Upper lobe of right lung (tissue), 1 donor: ENCODE measurements around the gene WDR1. TPM values are rescaled to one million over a fixed set of nuclear protein-coding genes. Genes with fewer than 3 reads are reported as not detected.
A peak's percentile ranks its signal among the peaks of the same experiment; 100 is the strongest.

Source experiments
- ATAC-seq: fragments of 200-7000 bp; cut with Tn5 transposase; one replicate; pipeline ENCODE4 v1.9.1; 2020; ENCODE audit warnings: mild to moderate bottlenecking, moderate library complexity
- DNase-seq: peaks from one replicate; pipeline ENCODE4 v3.0.0-alpha.2; 2020
- H3K27ac ChIP-seq: fragments of 200-600 bp; one replicate; pipeline ENCODE4 v1.8.0; 2022
- H3K27me3 ChIP-seq: fragments of 200-600 bp; one replicate; pipeline ENCODE4 v1.8.0; 2022; ENCODE audit warnings: mild to moderate bottlenecking
- H3K36me3 ChIP-seq: fragments of 200-600 bp; one replicate; pipeline ENCODE4 v1.8.0; 2022
- H3K4me1 ChIP-seq: fragments of 200-600 bp; one replicate; pipeline ENCODE4 v1.8.0; 2022
- H3K4me3 ChIP-seq: fragments of 200-600 bp; one replicate; pipeline ENCODE4 v1.8.0; 2022; ENCODE audit warnings: mild to moderate bottlenecking
- H3K9me3 ChIP-seq: fragments of 200-600 bp; one replicate; pipeline ENCODE4 v1.8.0; 2022
- CTCF ChIP-seq: fragments of 200-600 bp; IDR thresholded peaks from one replicate; pipeline ENCODE4 v1.8.0; 2022; ENCODE audit warnings: antibody characterized with exemption
- intact Hi-C: fragments of 100-400 bp; cut with DNase I; formaldehyde crosslinking; loops from one replicate; pipeline ENCODE4 v1.11.0; 2022
- total RNA-seq: library from RNA; stranded (reverse); fragmentation: NEBNext Ultra II Directional; extraction: Animal tissue kit (Norgen Biotek cat#: 25700); gene quantifications from one replicate; pipeline ENCODE4 v1.2.1, GENCODE V29; 2021
- donor health status: DM: no; HTN: yes; CAD: no; lungs with severe emphysema.

The WDR1 gene
- total RNA-seq, 1 donor from 2014 or later: 234 TPM

DNA sequence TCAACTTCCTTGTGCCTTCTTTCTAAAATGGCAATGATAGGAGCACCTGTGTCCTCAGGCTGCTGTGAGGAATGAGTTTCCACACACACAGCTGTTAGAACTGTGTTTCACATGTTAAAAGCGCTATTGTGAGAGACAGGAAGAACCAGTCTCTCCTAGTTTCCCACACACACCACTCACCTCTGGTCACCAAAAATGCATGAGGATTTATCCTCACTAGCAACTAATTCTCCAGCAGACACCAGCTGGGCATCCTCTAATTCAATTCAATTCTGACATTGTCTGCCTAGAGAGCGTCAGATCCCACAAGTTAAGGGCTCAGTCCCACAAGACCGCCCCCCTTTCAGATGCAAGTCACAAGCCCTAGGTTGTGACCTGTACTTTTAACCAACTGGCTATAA lies 66.3 kb downstream of the WDR1 start:
- Histone ChIP-seq H3K4me1 (no peaks in the 10 kb centered on the region), H3K27me3 (no peaks in the 10 kb centered on the region), H3K27ac (no peak overlapping the region), H3K36me3 (no peaks in the 10 kb centered on the region), H3K9me3 (no peaks in the 10 kb centered on the region), H3K4me3 (no peak overlapping the region)
- no peak for DNase-seq
- no peak for TF ChIP-seq CTCF
- no peak for ATAC-seq
- intact Hi-C loops: no loop called here

DNA sequence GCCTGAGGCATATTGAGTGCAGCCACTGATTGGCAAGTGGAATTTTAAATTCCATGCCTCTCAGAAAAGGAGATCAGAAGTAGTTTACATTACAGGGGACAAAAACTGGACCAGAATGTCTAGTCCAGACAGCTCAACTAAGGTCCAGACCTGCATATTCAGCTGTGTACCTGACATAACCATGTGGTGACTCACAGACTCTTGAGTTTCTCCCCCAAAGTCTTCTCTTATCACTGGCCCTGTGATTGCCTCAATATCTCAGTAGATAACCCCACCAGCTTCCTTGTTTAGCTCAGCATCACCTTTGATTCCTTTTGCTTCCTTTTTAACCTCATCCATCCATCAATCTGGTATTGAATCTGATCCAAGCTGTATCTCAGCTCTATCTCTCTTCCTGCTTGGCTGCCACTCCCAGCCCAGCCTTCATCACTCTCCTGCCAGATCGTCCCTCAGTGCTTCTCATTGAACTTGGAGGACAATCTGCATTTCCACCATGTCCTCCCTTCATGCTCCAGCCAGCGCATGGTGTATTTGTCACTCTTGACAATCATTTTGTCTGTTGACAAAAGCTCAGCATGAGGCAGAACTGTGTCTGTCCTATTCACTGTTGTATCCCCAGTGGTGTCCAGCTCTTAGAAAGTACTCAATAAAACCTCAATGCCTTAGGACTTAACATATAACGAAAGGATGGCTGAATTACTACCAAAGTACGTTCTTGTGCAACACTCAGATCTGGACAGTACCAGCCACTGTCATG lies 67.5 kb downstream of the WDR1 start:
- no peak for TF ChIP-seq CTCF
- Histone ChIP-seq H3K9me3 (no peaks in the 10 kb centered on the region), H3K4me1 (no peaks in the 10 kb centered on the region), H3K27me3 (no peaks in the 10 kb centered on the region), H3K4me3 (no peak overlapping the region), H3K36me3 (no peaks in the 10 kb centered on the region), H3K27ac (no peak overlapping the region)
- DNase-seq (no peak), ATAC-seq (no peak)
- intact Hi-C loops: no loop called here

DNA sequence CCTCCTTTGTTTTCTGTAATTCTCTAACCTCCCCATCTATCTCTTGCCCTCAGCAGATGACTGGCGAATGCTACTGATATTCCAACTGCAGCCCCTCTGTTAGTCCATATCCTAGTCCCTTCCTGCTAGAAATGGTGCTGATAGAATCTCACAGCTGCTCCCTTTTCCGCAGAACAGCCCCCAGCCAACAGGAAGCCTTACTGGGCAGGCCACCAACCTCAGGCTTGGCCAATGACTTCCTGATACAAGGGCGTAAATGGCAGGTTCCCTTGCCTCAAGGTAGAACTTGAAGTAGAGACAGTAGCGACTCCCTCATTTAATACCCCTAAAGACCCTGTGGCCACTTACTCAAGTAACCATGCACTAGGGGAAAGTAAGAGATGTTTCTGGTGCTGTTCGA lies 68.6 kb downstream of the WDR1 start:
- Histone ChIP-seq H3K27ac (no peak overlapping the region), H3K36me3 (no peaks in the 10 kb centered on the region), H3K4me3 (no peak overlapping the region), H3K4me1 (no peaks in the 10 kb centered on the region), H3K9me3 (no peaks in the 10 kb centered on the region), H3K27me3 (no peaks in the 10 kb centered on the region)
- no peak for TF ChIP-seq CTCF
- ATAC-seq (peak; percentile 20), DNase-seq (no peak)
- intact Hi-C loops: no loop called here

GRCh38 chr4:10046471-10046870 lies 70.1 kb downstream of the WDR1 start:
- Histone ChIP-seq H3K27ac (no peak overlapping the region), H3K27me3 (no peaks in the 10 kb centered on the region), H3K9me3 (no peaks in the 10 kb centered on the region), H3K36me3 (no peaks in the 10 kb centered on the region), H3K4me1 (no peaks in the 10 kb centered on the region), H3K4me3 (no peak overlapping the region)
- DNase-seq (no peak), ATAC-seq (no peak)
- no peak for TF ChIP-seq CTCF
- intact Hi-C loops: no loop called here

- H3K27me3 ChIP-seq: no peaks in the 10 kb centered on the region
Measured at GRCh38 chr4:10045481-10045880, 71.1 kb downstream of the WDR1 start.

More at GRCh38 chr4:10045481-10045880, 71.1 kb downstream of the WDR1 start:
- TF ChIP-seq CTCF: no peak
- no peak for ATAC-seq
- Histone ChIP-seq H3K9me3 (no peaks in the 10 kb centered on the region), H3K36me3 (no peaks in the 10 kb centered on the region), H3K4me3 (no peak overlapping the region), H3K27ac (no peak overlapping the region), H3K4me1 (no peaks in the 10 kb centered on the region)
- intact Hi-C loops: no loop called here
- no peak for DNase-seq
